ENCODE results near the gene TOE1. TPM values are rescaled to one million over a fixed set of nuclear protein-coding genes. Genes with fewer than 3 reads are reported as not detected.
A peak's percentile ranks its signal among the peaks of the same experiment; 100 is the strongest.

The TOE1 gene
- polyA plus RNA-seq, 1 experiment: 8.1 TPM

- CTCF ChIA-PET: interaction anchor here (0.8 to 5.3 kb wide), 2 partner anchors 29 to 323 kb away, joined by 4 to 37 read pairs; no protein-coding TSS in a partner anchor
- H3K27me3 ChIP-seq (ENCODE audit: control insufficient read depth, insufficient read depth, low read length): no peaks in the 10 kb centered on the region
- no peak overlapping the region for H3K27ac ChIP-seq (ENCODE audit: low read depth, low read length)
- DNase-seq (ENCODE audit: low read depth, low spot score): no peak
- TF ChIP-seq CTCF (IDR thresholded peaks at IDR 0.05; ENCODE audit: low read depth, low read length): no peak
- POLR2A ChIA-PET: interaction anchor here (0.7 kb wide), 1 partner anchor 332 kb away, joined by 5 read pairs; no protein-coding TSS in a partner anchor
- H3K9me3 ChIP-seq (ENCODE audit: control insufficient read depth, insufficient read depth, low read length): no peaks in the 10 kb centered on the region; the same call in 1 of the 2 replicates
- no peak overlapping the region for H3K4me3 ChIP-seq (ENCODE audit: low read depth, low read length)
Observed at GRCh38 chr1:45337630-45338325, 2.2 kb upstream of the TOE1 start.

GRCh38 chr1:45340816-45341466 is 971 bp downstream of the TOE1 start:
- no peak for DNase-seq (ENCODE audit: low read depth, low spot score)
- no peak for TF ChIP-seq CTCF (IDR thresholded peaks at IDR 0.05; ENCODE audit: low read depth, low read length)
- Histone ChIP-seq H3K4me3 (ENCODE audit: low read depth, low read length) (peak overlapping the region; percentile 73), H3K27me3 (ENCODE audit: control insufficient read depth, insufficient read depth, low read length) (no peaks in the 10 kb centered on the region), H3K27ac (ENCODE audit: low read depth, low read length) (peak overlapping the region; percentile 94), H3K9me3 (ENCODE audit: control insufficient read depth, insufficient read depth, low read length) (no peaks in the 10 kb centered on the region; the same call in 1 of the 2 replicates)
- ChIA-PET POLR2A (interaction anchor here (0.5 to 2.5 kb wide), 13 partner anchors 11 to 541 kb away, joined by 3 to 32 read pairs (median 8); partner anchors contain the start of genes EIF2B3, HECTD3, MMACHC and PRDX1), CTCF (interaction anchor here (0.5 to 5.3 kb wide), 9 partner anchors 14 to 610 kb away, joined by 3 to 37 read pairs (median 6); partner anchors contain the start of genes HPDL, RNU5D-1 and TESK2)

- no peaks in the 10 kb centered on the region for H3K27me3 ChIP-seq (ENCODE audit: control insufficient read depth, insufficient read depth, low read length)
- no peak for TF ChIP-seq CTCF (IDR thresholded peaks at IDR 0.05; ENCODE audit: low read depth, low read length)
- no peak for DNase-seq (ENCODE audit: low read depth, low spot score)
- no peaks in the 10 kb centered on the region; the same call in 1 of the 2 replicates for H3K9me3 ChIP-seq (ENCODE audit: control insufficient read depth, insufficient read depth, low read length)
- no peak overlapping the region for H3K4me3 ChIP-seq (ENCODE audit: low read depth, low read length)
- POLR2A ChIA-PET: interaction anchor here (1.3 kb wide), 1 partner anchor 12 kb away, joined by 3 read pairs; no protein-coding TSS in a partner anchor
- H3K27ac ChIP-seq (ENCODE audit: low read depth, low read length): no peak overlapping the region
- CTCF ChIA-PET: interaction anchor here (1.1 to 1.8 kb wide), 3 partner anchors 12 to 330 kb away, joined by 3 to 8 read pairs (median 5); no protein-coding TSS in a partner anchor
Observed at GRCh38 chr1:45344499-45344898, 4.5 kb downstream of the TOE1 start.

- TF ChIP-seq CTCF (IDR thresholded peaks at IDR 0.05; ENCODE audit: low read depth, low read length): no peak
- no peaks in the 10 kb centered on the region; the same call in 1 of the 2 replicates for H3K9me3 ChIP-seq (ENCODE audit: control insufficient read depth, insufficient read depth, low read length)
- ChIA-PET POLR2A (interaction anchor here (1.6 kb wide), 1 partner anchor 155 kb away, joined by 4 read pairs; the partner anchor contains the start of genes CCDC163 and MMACHC), CTCF (interaction anchor here (1.7 kb wide), 1 partner anchor 12 kb away, joined by 5 read pairs; no protein-coding TSS in a partner anchor)
- no peak overlapping the region for H3K4me3 ChIP-seq (ENCODE audit: low read depth, low read length)
- no peak for DNase-seq (ENCODE audit: low read depth, low spot score)
- H3K27me3 ChIP-seq (ENCODE audit: control insufficient read depth, insufficient read depth, low read length): no peaks in the 10 kb centered on the region
- H3K27ac ChIP-seq (ENCODE audit: low read depth, low read length): no peak overlapping the region
Observed at GRCh38 chr1:45345014-45345413, 5.0 kb downstream of the TOE1 start.

All from AG04450 (cell line).